SK-N-SH treated with all-trans-retinoic acid at 6 μM for 48 hours (cell line): ENCODE results near the gene STK39.

Experiments
- ATAC-seq: fragments of 200-7000 bp; cut with Tn5 transposase; 3 replicates; pipeline ENCODE4 v1.9.1; 2020; ENCODE audit warnings: mild to moderate bottlenecking, moderate library complexity
- ARNTL ChIP-seq: fragments of 450-650 bp; formaldehyde crosslinking; IDR thresholded peaks from 2 replicates; pipeline ENCODE4 v1.5.0; 2020; ENCODE audit warnings: low read depth, mild to moderate bottlenecking, moderate library complexity, borderline replicate concordance
- BACH2 ChIP-seq: fragments of 250-450 bp; sonication (Bioruptor Pico); IDR thresholded peaks from 2 replicates; pipeline ENCODE4 v1.9.0; 2021; ENCODE audit warnings: mild to moderate bottlenecking, borderline replicate concordance
- CREB5 ChIP-seq: fragments of 250-450 bp; sonication (Bioruptor Pico); IDR thresholded peaks from 2 replicates; pipeline ENCODE4 v1.5.1; 2020; ENCODE audit warnings: low read depth, mild to moderate bottlenecking, moderate library complexity
- ESRRG ChIP-seq: fragments of 250-450 bp; sonication (Bioruptor Pico); IDR thresholded peaks from 2 replicates; pipeline ENCODE4 v1.6.1; 2021; ENCODE audit warnings: mild to moderate bottlenecking
- ISL1 ChIP-seq: fragments of 250-450 bp; sonication (Bioruptor Pico); IDR thresholded peaks from 2 replicates; pipeline ENCODE4 v2.1.2; 2022; ENCODE audit warnings: mild to moderate bottlenecking, moderate library complexity
- OSR1 ChIP-seq: fragments of 250-450 bp; sonication (Bioruptor Pico); IDR thresholded peaks from 2 replicates; pipeline ENCODE4 v1.8.0; 2022; ENCODE audit warnings: moderate library complexity, mild to moderate bottlenecking, inconsistent platforms
- PATZ1 ChIP-seq: fragments of 250-450 bp; sonication (Bioruptor Pico); IDR thresholded peaks from 2 replicates; pipeline ENCODE4 v1.8.0; 2020; ENCODE audit warnings: mild to moderate bottlenecking, moderate library complexity, borderline replicate concordance
- RARB ChIP-seq: fragments of 250-450 bp; sonication (Bioruptor Pico); IDR thresholded peaks from 2 replicates; pipeline ENCODE4 v1.8.0; 2021; ENCODE audit warnings: mild to moderate bottlenecking, moderate library complexity
- SNAI2 ChIP-seq: fragments of 250-450 bp; sonication (Bioruptor Pico); IDR thresholded peaks from 2 replicates; pipeline ENCODE4 v1.5.0; 2020; ENCODE audit warnings: mild to moderate bottlenecking, moderate library complexity
- TCF4 ChIP-seq: fragments of 250-450 bp; sonication (Bioruptor Pico); IDR thresholded peaks from 2 replicates; pipeline ENCODE4 v1.8.0; 2021; ENCODE audit warnings: mild to moderate bottlenecking, moderate library complexity, borderline replicate concordance
- TOX ChIP-seq: fragments of 250-450 bp; sonication (Bioruptor Pico); IDR thresholded peaks from 2 replicates; pipeline ENCODE4 v1.8.0; 2021; ENCODE audit warnings: mild to moderate bottlenecking, moderate library complexity, borderline replicate concordance
- ZC3H10 ChIP-seq: fragments of 250-450 bp; sonication (Bioruptor Pico); IDR thresholded peaks from 2 replicates; pipeline ENCODE4 v1.5.1; 2021; ENCODE audit warnings: mild to moderate bottlenecking, moderate library complexity
- ZNF565 ChIP-seq: fragments of 450-650 bp; formaldehyde crosslinking; conservative IDR thresholded peaks from 2 replicates; pipeline ENCODE4 v1.5.0; 2020; ENCODE audit warnings: low read depth, mild to moderate bottlenecking, moderate library complexity
- TF ChIP-seq, protein P1 (sequence below): fragments of 250-450 bp; sonication (Bioruptor Pico); IDR thresholded peaks from 2 replicates; pipeline ENCODE4 v1.8.0; 2021; ENCODE audit warnings: low read depth, mild to moderate bottlenecking, moderate library complexity, borderline replicate concordance
- TF ChIP-seq, protein P2 (sequence below): fragments of 250-450 bp; sonication (Bioruptor Pico); IDR thresholded peaks from 2 replicates; pipeline ENCODE4 v1.5.1; 2021; ENCODE audit warnings: mild to moderate bottlenecking, moderate library complexity

The STK39 gene

DNA sequence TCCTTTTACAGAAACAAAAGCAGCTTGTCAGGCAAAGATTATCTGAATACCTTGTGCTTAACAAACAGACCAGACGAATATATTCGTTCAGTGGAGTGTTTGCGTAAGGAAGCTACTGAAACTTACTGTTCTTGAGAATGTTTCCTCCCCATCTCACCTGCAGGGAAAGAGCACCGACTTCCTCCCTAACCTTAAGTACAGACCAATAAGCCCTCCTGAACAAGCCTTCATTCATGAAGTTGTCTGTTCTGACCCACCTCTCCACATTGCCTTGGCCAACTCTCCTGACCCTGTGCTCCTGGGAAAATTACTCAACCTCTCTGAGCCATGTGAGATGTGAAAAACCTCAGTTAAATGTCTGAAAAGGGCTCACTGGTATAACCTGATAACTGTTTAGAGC, 35.2 kb downstream of the STK39 start:
- ATAC-seq: no peak
- TF ChIP-seq PATZ1 (no peak), TCF4 (CRISPR knock-in tag) (no peak), SNAI2 (no peak), TOX (CRISPR knock-in tag) (no peak), ARNTL (CRISPR knock-in tag) (no peak), CREB5 (CRISPR knock-in tag) (no peak), ZC3H10 (CRISPR knock-in tag) (no peak), BACH2 (no peak), ESRRG (CRISPR knock-in tag) (no peak), RARB (CRISPR knock-in tag) (no peak), OSR1 (CRISPR knock-in tag) (no peak)
- TF ChIP-seq, protein P1, sequence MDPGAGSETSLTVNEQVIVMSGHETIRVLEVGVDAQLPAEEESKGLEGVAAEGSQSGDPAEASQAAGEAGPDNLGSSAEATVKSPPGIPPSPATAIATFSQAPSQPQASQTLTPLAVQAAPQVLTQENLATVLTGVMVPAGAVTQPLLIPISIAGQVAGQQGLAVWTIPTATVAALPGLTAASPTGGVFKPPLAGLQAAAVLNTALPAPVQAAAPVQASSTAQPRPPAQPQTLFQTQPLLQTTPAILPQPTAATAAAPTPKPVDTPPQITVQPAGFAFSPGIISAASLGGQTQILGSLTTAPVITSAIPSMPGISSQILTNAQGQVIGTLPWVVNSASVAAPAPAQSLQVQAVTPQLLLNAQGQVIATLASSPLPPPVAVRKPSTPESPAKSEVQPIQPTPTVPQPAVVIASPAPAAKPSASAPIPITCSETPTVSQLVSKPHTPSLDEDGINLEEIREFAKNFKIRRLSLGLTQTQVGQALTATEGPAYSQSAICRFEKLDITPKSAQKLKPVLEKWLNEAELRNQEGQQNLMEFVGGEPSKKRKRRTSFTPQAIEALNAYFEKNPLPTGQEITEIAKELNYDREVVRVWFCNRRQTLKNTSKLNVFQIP (CRISPR knock-in tag): no peak
- TF ChIP-seq, protein P2, sequence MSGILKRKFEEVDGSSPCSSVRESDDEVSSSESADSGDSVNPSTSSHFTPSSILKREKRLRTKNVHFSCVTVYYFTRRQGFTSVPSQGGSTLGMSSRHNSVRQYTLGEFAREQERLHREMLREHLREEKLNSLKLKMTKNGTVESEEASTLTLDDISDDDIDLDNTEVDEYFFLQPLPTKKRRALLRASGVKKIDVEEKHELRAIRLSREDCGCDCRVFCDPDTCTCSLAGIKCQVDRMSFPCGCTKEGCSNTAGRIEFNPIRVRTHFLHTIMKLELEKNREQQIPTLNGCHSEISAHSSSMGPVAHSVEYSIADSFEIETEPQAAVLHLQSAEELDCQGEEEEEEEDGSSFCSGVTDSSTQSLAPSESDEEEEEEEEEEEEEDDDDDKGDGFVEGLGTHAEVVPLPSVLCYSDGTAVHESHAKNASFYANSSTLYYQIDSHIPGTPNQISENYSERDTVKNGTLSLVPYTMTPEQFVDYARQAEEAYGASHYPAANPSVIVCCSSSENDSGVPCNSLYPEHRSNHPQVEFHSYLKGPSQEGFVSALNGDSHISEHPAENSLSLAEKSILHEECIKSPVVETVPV: no peak

GRCh38 chr2:168211664-168212163, 35.7 kb downstream of the STK39 start:
- TF ChIP-seq PATZ1 (no peak), SNAI2 (no peak)
- ATAC-seq: peak; percentile 21

DNA sequence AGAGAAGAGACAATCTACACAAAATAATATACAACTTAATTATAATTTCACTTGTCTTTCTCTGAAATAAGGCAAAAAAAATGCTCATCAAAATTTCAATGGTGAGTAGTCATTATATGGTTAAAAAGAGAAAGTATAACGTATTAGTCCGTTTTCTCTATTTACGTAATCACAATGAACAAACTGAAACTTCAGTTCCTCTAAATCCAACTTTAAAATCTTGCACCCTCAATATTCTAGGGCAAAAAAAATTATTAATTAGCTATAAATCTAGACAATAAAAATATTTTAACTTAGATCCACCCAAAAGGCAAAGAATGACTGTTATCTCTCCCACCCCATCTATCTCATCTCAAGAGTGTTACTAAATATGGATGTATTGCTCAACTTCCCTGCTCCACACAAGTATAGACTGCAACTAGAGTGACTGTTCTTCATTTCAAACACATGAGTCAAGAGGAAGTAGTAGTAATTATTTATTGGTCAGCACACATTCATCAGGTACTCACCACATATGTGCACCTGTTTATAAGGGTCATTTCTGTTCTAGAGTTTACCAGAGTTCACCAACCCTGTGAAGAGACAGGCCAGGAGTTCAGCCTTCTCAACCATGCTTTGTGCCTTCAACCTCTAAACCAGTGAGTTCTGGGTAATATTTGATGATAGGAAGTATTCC, 36.4 kb downstream of the STK39 start:
- TF ChIP-seq ZNF565 (CRISPR knock-in tag): no peak
- TF ChIP-seq, protein P1 (CRISPR knock-in tag): no peak
- TF ChIP-seq, protein P2: no peak
- TF ChIP-seq TOX (CRISPR knock-in tag): peak; percentile 32; the same call in 1 of the 2 replicates
- no peak for TF ChIP-seq ESRRG (CRISPR knock-in tag)
- peak; percentile 71; the same call in 1 of the 2 replicates for TF ChIP-seq ISL1 (CRISPR knock-in tag)
- ATAC-seq: peak; percentile 94
